Measurements from ENCODE around the gene ASAP2.

The ASAP2 gene

DNA sequence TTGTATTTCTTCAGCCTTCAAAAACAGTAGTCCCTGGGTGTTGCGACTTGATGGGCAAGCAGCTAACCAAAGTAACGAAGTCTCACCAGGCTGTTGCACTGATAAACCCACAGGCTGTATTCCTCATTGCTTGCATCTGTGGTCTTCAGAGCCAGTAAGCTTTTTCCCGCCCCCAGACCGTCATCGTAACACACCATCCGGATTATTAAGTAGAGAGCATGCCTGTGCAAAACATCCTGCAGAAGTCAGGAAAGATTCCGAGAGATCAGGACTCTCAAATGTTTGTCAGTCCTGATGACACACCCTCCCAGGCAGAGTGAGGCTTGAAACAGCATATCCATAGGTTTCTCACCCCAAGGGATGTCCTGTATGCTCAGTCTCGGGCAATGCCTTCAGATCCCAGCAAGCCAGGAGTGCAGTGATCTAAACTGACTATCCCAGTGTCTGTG, 200.8 kb downstream of the ASAP2 start:
- TF ChIP-seq, protein P1, sequence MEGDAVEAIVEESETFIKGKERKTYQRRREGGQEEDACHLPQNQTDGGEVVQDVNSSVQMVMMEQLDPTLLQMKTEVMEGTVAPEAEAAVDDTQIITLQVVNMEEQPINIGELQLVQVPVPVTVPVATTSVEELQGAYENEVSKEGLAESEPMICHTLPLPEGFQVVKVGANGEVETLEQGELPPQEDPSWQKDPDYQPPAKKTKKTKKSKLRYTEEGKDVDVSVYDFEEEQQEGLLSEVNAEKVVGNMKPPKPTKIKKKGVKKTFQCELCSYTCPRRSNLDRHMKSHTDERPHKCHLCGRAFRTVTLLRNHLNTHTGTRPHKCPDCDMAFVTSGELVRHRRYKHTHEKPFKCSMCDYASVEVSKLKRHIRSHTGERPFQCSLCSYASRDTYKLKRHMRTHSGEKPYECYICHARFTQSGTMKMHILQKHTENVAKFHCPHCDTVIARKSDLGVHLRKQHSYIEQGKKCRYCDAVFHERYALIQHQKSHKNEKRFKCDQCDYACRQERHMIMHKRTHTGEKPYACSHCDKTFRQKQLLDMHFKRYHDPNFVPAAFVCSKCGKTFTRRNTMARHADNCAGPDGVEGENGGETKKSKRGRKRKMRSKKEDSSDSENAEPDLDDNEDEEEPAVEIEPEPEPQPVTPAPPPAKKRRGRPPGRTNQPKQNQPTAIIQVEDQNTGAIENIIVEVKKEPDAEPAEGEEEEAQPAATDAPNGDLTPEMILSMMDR (IDR thresholded peaks at IDR 0.05; ENCODE audit: low read depth, low read length, missing control alignments), result no peak

DNA sequence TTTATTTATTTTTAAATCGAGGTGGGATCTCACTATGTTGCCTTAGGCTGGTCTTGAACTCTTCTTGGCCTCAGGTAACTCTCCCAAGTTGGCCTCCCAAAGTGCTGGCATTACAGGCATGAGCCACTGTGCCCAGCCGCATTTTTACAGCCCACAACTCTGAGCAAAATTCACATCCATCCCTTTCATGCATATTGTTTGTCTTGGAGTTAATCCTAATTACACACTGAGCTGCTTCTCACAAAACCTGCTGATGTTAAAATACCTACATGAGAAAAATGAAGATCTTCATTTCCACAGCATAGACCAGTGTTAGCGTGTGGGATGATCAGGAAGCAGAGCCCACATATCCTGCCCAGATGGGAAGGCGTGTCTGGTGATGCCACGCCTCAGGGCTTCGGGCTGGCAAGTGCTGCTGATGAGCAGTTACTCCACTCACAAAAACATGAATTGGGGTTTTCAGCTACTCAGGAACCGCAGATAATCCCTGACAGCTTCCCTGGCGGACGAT, 202.1 kb downstream of the ASAP2 start:
- DNase-seq (ENCODE audit: low read depth), result no peak
- TF ChIP-seq, protein P1 (IDR thresholded peaks at IDR 0.05; ENCODE audit: low read depth, low read length, missing control alignments), result no peak

More for the DNA sequence above, 200.8 kb downstream of the ASAP2 start:
- H3K4me3 ChIP-seq (ENCODE audit: low read depth, low read length), result no peak overlapping the region
- DNase-seq (ENCODE audit: low read depth), result no peak

DNA sequence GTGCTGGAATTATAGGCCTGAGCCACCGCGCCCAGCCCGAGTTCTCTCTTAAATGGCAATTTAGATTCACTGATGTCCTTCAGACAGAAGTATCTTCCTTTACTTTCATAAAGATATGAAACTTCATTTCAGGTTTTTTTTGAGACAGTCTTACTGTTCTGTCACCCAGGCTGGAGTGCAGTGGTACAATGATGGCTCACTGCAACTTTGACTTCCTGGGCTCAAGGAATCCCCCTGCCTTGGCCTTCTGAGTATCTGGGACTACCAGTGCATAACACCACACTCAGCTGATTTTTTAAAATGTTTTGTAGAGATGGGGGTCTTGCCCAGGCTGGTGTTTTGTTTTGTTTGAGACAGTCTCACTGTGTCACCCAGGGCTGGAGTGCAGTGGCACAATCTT, 203.5 kb downstream of the ASAP2 start:
- TF ChIP-seq, protein P1 (IDR thresholded peaks at IDR 0.05; ENCODE audit: low read depth, low read length, missing control alignments), result no peak
- H3K4me3 ChIP-seq (ENCODE audit: low read depth, low read length), result no peak overlapping the region
- no peak for DNase-seq (ENCODE audit: low read depth)

More for the DNA sequence above, 202.1 kb downstream of the ASAP2 start:
- no peak overlapping the region for H3K4me3 ChIP-seq (ENCODE audit: low read depth, low read length)

DNA sequence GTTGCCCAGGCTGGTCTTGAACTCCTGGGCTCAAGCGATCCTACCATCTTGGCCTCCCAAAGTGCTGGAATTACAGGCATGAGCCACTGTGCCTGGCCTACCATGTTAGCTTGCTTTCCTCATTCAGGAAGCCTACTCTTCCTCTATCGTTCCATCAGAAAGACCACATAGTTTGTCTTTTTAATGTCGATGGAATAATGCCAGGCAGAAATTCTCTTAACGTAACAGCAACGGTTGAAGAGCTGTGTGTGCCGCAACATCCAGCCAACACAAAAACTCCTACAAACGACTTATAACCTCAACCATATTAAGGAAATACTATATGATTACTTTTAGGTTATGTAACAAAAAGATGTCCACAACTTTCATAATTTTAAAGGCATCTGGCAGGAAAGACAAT, 206.2 kb downstream of the ASAP2 start:
- DNase-seq (ENCODE audit: low read depth), result no peak
- H3K4me3 ChIP-seq (ENCODE audit: low read depth, low read length), result no peak overlapping the region
- TF ChIP-seq, protein P1 (IDR thresholded peaks at IDR 0.05; ENCODE audit: low read depth, low read length, missing control alignments), result no peak

DNA sequence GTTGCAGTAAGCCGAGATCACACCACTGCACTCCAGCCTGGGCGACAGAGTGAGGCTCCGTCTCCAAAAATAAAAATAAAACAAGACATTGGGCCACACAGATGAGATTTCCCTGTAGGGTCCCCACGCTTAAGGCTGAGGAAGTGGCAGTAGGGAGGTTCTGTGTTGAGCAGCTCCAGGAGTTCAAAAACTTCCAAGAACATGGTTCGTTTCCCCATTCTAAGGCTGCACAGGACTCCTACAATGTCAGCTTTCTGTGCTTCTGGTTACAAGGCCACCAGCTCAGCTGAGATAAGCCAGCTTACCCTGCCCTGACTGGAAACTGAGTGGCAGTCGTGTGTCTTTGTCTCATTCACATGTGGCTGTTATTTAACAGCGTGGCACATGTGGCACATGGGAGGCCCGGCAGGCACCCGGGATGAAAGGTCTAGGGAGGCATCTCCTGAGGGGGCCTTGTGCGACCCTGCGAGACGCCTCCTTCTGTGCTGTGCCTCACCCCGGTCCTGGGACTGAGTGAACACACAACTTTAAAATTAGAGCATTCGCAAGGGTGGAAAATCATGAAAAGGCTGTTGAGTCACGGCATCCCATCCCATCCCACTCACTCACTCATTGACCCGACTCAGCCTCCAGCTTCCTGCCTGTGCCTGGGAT, 209.0 kb downstream of the ASAP2 start:
- H3K4me3 ChIP-seq (ENCODE audit: low read depth, low read length), result no peak overlapping the region
- DNase-seq (ENCODE audit: low read depth), result no peak
- TF ChIP-seq, protein P1 (IDR thresholded peaks at IDR 0.05; ENCODE audit: low read depth, low read length, missing control alignments), result no peak

DNA sequence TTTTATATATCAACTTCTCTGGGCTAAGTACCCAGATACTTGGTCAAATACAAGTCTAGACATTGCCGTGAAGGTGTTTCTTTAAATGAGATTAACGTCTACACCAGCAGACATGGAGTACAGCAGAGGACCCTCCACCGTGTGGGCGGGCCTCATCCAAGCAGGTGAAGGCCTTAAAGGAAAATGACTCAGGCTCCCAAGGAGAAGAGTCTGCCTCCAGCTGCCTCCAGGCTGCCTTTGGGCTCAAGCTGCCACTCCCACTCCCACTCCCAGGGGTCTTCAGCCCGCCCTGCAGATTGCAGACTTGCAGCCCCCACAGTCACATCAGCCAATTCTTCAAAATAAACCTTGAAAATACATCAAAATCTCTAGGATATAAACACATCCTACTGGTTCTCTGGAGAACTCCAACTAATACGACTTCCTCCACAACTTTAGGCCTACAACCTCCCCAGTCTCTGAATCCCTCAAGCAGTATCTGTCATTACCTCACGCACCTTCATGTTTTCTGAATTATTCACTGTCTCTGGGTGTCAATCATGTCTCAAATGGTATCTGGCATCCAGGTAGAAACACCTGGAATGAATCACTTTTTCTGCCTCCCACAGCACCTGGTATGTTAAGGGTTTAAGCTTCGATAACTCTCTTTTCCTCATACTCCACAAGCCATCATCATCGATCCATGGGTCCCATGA, 209.8 kb downstream of the ASAP2 start:
- TF ChIP-seq, protein P1 (IDR thresholded peaks at IDR 0.05; ENCODE audit: low read depth, low read length, missing control alignments), result no peak
- no peak for DNase-seq (ENCODE audit: low read depth)
- no peak overlapping the region for H3K4me3 ChIP-seq (ENCODE audit: low read depth, low read length)
